Left lung (tissue), 10 donors: Measurements from ENCODE around the gene INO80. TPM values are rescaled to one million over a fixed set of nuclear protein-coding genes. Genes with fewer than 3 reads are reported as not detected.
A peak's percentile ranks its signal among the peaks of the same experiment; 100 is the strongest.

ENCODE experiments used
- ATAC-seq: fragments of 200-7000 bp; cut with Tn5 transposase; one replicate; pipeline ENCODE4 v1.9.1; 2020; ENCODE audit warnings: moderate library complexity
- DNase-seq, 4 donors: peaks; one replicate each; pipeline ENCODE4 v3.0.0-alpha.2; 2013 to 2020
- H3K27ac ChIP-seq, 2 donors: fragments of 200-600 bp; sonication (generic) in 1 of 2; one replicate each; pipeline versions ENCODE4 v1.5.0 to v1.8.0; 2020 to 2021
- H3K27me3 ChIP-seq, 2 donors: fragments of 200-600 bp; sonication (generic) in 1 of 2; one replicate each; pipeline versions ENCODE4 v1.5.0 to v1.8.0; 2020 to 2021
- H3K36me3 ChIP-seq, 2 donors: fragments of 200-600 bp; sonication (generic) in 1 of 2; one replicate each; pipeline versions ENCODE4 v1.5.0 to v1.8.0; 2020 to 2021
- H3K4me1 ChIP-seq, 2 donors: fragments of 200-600 bp; one replicate each; pipeline ENCODE4 v1.8.0; 2021
- H3K4me3 ChIP-seq, 2 donors: fragments of 200-600 bp; sonication (generic) in 1 of 2; one replicate each; pipeline versions ENCODE4 v1.5.0 to v1.8.0; 2020 to 2021; ENCODE audit warnings: mild to moderate bottlenecking in 1 of 2
- H3K9me3 ChIP-seq, 2 donors: fragments of 200-600 bp; sonication (generic) in 1 of 2; one replicate each; pipeline versions ENCODE4 v1.5.0 to v1.8.0; 2020 to 2021
- intact Hi-C, 2 donors: fragments of 100-400 bp; cut with DNase I; formaldehyde crosslinking; loops; one replicate each; pipeline versions ENCODE4 v1.11.2 to v1.14.2; 2022
- polyA plus RNA-seq, 6 donors: library from polyadenylated mRNA; unstranded; fragments of 120-200 nt; gene quantifications; one replicate each; pipeline ENCODE4 v1.2.1, GENCODE V29; 2013; ENCODE audit not compliant: insufficient read length in 6 of 6
- total RNA-seq, 2 donors: library from RNA; stranded (reverse); fragmentation: NEBNext Ultra II Directional; extraction: Animal tissue kit (Norgen Biotek cat#: 25700); gene quantifications; one replicate each; pipeline ENCODE4 v1.2.1, GENCODE V29; 2021
- TF ChIP-seq, protein P1 (sequence below), 2 donors: fragments of 200-600 bp; sonication (generic) in 1 of 2; IDR thresholded peaks; one replicate each; pipeline versions ENCODE4 v1.5.0 to v1.8.0; 2021; ENCODE audit warnings: antibody characterized with exemption in 2 of 2
- donor health status: DM: no; HTN: yes; CAD: no.
- donor health status: DM: no; HTN: no; CAD: no.

Gene INO80
- total and polyA plus RNA-seq, 8 donors, result 20.1 to 31.0 (median 26.0) TPM

DNA sequence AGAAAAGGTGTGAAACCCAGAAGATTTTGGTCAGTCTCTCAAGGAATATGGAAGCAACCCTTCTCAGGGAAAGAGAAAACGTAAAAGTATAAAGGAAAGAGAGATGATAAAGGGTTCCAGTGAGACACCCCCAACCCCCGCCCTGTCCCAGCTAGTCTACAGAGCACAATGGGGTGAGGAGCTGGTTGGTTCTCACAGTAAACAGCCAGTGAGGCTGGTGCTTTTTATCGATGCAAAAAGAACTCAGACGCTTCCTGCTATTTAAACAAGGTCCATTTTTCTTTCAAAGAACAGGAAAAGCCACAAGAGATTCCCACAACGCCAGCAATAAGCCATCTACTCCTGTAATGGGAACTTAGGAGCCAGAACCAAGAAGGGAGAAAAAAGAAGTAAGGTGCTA lies 96.9 kb downstream of the INO80 start:
- Histone ChIP-seq H3K9me3 (no peaks in the 10 kb centered on the region), H3K27me3 (no peaks in the 10 kb centered on the region), H3K27ac (peak overlapping the region; percentile 55 to 66), H3K36me3 (peaks cover 0 to 61% of the 10 kb centered on the region in 2 donors), H3K4me3 (no peak overlapping the region), H3K4me1 (peaks cover 21 to 53% of the 10 kb centered on the region in 2 donors)
- intact Hi-C loops, result no loop called here
- ATAC-seq (no peak), DNase-seq (no peak)
- TF ChIP-seq, protein P1, sequence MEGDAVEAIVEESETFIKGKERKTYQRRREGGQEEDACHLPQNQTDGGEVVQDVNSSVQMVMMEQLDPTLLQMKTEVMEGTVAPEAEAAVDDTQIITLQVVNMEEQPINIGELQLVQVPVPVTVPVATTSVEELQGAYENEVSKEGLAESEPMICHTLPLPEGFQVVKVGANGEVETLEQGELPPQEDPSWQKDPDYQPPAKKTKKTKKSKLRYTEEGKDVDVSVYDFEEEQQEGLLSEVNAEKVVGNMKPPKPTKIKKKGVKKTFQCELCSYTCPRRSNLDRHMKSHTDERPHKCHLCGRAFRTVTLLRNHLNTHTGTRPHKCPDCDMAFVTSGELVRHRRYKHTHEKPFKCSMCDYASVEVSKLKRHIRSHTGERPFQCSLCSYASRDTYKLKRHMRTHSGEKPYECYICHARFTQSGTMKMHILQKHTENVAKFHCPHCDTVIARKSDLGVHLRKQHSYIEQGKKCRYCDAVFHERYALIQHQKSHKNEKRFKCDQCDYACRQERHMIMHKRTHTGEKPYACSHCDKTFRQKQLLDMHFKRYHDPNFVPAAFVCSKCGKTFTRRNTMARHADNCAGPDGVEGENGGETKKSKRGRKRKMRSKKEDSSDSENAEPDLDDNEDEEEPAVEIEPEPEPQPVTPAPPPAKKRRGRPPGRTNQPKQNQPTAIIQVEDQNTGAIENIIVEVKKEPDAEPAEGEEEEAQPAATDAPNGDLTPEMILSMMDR (IDR thresholded peaks at IDR 0.05), result no peak

- peak in 1 of 4 donors; percentile 78 for DNase-seq
- peak; percentile 90 for ATAC-seq
- Histone ChIP-seq H3K4me3 (no peak overlapping the region), H3K36me3 (peaks cover 0 to 60% of the 10 kb centered on the region in 2 donors), H3K27ac (peak overlapping the region; percentile 58 to 66), H3K4me1 (peaks cover 27 to 58% of the 10 kb centered on the region in 2 donors), H3K9me3 (no peaks in the 10 kb centered on the region), H3K27me3 (no peaks in the 10 kb centered on the region)
- intact Hi-C loops, result no loop called here
- TF ChIP-seq, protein P1 (IDR thresholded peaks at IDR 0.05), result peak; percentile 22 to 33
Measured at GRCh38 chr15:41018534-41018933, 97.5 kb downstream of the INO80 start.

GRCh38 chr15:41017066-41017735 lies 98.9 kb downstream of the INO80 start:
- no peaks in the 10 kb centered on the region for H3K27me3 ChIP-seq
- peaks cover 29 to 68% of the 10 kb centered on the region in 2 donors for H3K4me1 ChIP-seq
- DNase-seq, result peak in 1 of 4 donors; percentile 39
- H3K4me3 ChIP-seq, result no peak overlapping the region
- no peak for ATAC-seq
- TF ChIP-seq, protein P1 (IDR thresholded peaks at IDR 0.05), result no peak
- no peaks in the 10 kb centered on the region for H3K9me3 ChIP-seq
- peak overlapping the region; percentile 58 to 66 for H3K27ac ChIP-seq
- intact Hi-C loops, result no loop called here
- H3K36me3 ChIP-seq, result peaks cover 0 to 53% of the 10 kb centered on the region in 2 donors

DNA sequence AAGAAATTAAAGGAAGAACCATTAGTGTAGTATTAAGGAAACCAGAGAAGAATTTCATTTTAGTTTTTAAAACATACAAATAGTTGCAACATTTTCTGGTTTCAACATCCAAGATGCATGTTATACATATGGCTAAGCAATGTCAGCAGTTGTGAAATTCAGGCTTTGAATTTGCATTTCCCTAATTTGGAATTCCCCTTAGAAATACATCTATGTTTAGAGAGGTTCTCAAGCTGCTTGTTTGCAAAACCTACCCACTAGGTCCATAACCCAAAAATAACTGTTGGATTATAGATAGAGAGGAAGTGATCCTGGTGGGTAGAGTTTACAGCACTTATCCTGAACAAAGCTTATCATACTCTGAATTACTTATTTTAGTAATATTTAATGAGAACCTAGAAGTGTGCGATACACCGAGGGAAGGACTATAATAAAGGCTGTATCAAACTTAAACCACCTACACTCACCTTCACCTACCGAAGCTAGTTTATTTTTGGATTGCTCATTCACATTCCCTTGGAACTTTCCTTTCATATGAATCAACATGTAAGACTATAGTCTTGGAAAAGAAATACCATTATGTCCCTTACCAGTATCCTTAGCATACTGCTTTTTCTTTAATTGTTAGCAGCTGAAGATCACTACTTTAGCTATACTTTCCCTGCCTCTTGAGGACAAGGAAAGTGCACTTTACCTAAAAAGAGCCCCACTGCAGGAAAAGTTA lies 102.2 kb downstream of the INO80 start:
- Histone ChIP-seq H3K27ac (peak overlapping the region in 1 of 2 donors; percentile 40), H3K27me3 (no peaks in the 10 kb centered on the region), H3K9me3 (no peaks in the 10 kb centered on the region), H3K36me3 (peaks cover 0 to 37% of the 10 kb centered on the region in 2 donors), H3K4me3 (no peak overlapping the region), H3K4me1 (peaks cover 28 to 70% of the 10 kb centered on the region in 2 donors)
- TF ChIP-seq, protein P1 (IDR thresholded peaks at IDR 0.05), result no peak
- intact Hi-C loops, result loop anchor here in 1 of 2 donors (5.0 kb wide), 1 partner anchor 72 kb away; no protein-coding TSS in a partner anchor
- peak; percentile 9 for ATAC-seq
- DNase-seq, result peak in 1 of 4 donors; percentile 78
